Thyroid gland (tissue), 4 donors: ENCODE results near the gene HLA-E. TPM values are rescaled to one million over a fixed set of nuclear protein-coding genes. Genes with fewer than 3 reads are reported as not detected.
"Not testable (repeated sequence)": the region's sequence is repeated elsewhere in the genome, so short reads cannot be mapped to it uniquely, and the experiment has no call there.

Source experiments
- DNase-seq, 2 donors: peaks; one replicate each; pipeline ENCODE4 v3.0.0-alpha.2; 2019
- H3K27ac ChIP-seq, 3 donors: fragments of 200-600 bp; sonication (generic); 1 replicate in 2 of 3; 2 replicates in 1 of 3; pipeline ENCODE4 v1.5.1; 2016 to 2019; ENCODE audit warnings: mild to moderate bottlenecking in 1 of 3, moderate library complexity in 1 of 3
- H3K27me3 ChIP-seq: fragments of 200-600 bp; sonication (generic); one replicate; pipeline ENCODE4 v1.5.1; 2019
- H3K36me3 ChIP-seq, 2 donors: fragments of 200-600 bp; sonication (generic); one replicate each; pipeline ENCODE4 v1.5.1; 2016 to 2019
- H3K4me1 ChIP-seq, 2 donors: fragments of 200-600 bp; sonication (generic); one replicate each; pipeline ENCODE4 v1.5.1; 2017 to 2019
- H3K4me3 ChIP-seq, 3 donors: fragments of 200-600 bp; sonication (generic); replicated peaks in 1 of 3; 1 replicate in 2 of 3; 2 replicates in 1 of 3; pipeline ENCODE4 v1.5.1; 2016; ENCODE audit warnings: mild to moderate bottlenecking in 1 of 3
- H3K9me3 ChIP-seq: fragments of 200-600 bp; sonication (generic); one replicate; pipeline ENCODE4 v1.5.1; 2017
- POLR2A ChIP-seq, 2 donors: fragments of 450-650 bp; IDR thresholded peaks; one replicate each; pipeline ENCODE4 v1.6.1; 2017; ENCODE audit warnings: antibody characterized with exemption in 2 of 2, mild to moderate bottlenecking in 2 of 2, moderate library complexity in 1 of 2
- WGBS, 2 donors: methylation state at CpG; one replicate each; pipeline ENCODE4 v1.1.5; 2017; 5-methylcytosine and 5-hydroxymethylcytosine counted together
- intact Hi-C: fragments of 100-400 bp; cut with DNase I; formaldehyde crosslinking; loops from one replicate; pipeline ENCODE4 v1.15.1; 2023
- total RNA-seq, 4 donors: library from RNA; depleted of rRNA; stranded (reverse); fragments of >200 nt; gene quantifications; one replicate each; pipeline ENCODE4 v1.2.3, GENCODE V29; 2016
- TF ChIP-seq, protein P1 (sequence below), 6 experiments: fragments of 200-600 bp in 3 of 6; fragments of 450-650 bp in 3 of 6; sonication (generic) in 3 of 6; IDR thresholded peaks; one replicate each; pipeline ENCODE4 v1.5.1; 2016 to 2019; ENCODE audit warnings: antibody characterized with exemption in 6 of 6, mild to moderate bottlenecking in 2 of 6, inconsistent platforms in 1 of 6, moderate library complexity in 1 of 6

Gene HLA-E
- total RNA-seq, 4 donors from 2014 or later: 382 to 717 (median 457) TPM

GRCh38 chr6:30481211-30481964 lies 7.9 kb upstream of the HLA-E start:
- Histone ChIP-seq H3K36me3 (no peaks in the 10 kb centered on the region), H3K4me1 (no peaks in the 10 kb centered on the region), H3K4me3 (no peak overlapping the region), H3K27ac (no peak overlapping the region), H3K27me3 (peaks cover 15% of the 10 kb centered on the region), H3K9me3 (no peaks in the 10 kb centered on the region)
- TF ChIP-seq POLR2A (IDR thresholded peaks at IDR 0.05): no peak
- TF ChIP-seq, protein P1, sequence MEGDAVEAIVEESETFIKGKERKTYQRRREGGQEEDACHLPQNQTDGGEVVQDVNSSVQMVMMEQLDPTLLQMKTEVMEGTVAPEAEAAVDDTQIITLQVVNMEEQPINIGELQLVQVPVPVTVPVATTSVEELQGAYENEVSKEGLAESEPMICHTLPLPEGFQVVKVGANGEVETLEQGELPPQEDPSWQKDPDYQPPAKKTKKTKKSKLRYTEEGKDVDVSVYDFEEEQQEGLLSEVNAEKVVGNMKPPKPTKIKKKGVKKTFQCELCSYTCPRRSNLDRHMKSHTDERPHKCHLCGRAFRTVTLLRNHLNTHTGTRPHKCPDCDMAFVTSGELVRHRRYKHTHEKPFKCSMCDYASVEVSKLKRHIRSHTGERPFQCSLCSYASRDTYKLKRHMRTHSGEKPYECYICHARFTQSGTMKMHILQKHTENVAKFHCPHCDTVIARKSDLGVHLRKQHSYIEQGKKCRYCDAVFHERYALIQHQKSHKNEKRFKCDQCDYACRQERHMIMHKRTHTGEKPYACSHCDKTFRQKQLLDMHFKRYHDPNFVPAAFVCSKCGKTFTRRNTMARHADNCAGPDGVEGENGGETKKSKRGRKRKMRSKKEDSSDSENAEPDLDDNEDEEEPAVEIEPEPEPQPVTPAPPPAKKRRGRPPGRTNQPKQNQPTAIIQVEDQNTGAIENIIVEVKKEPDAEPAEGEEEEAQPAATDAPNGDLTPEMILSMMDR (IDR thresholded peaks at IDR 0.05): no peak
- WGBS, 2 donors: 6 to 7% methylated on average over 16 to 30 of the region's 33 CpGs
- intact Hi-C loops: loop anchor here (10.0 kb wide), 1 partner anchor 193 kb away; the partner anchor contains the start of gene DHX16
- no peak for DNase-seq

DNA sequence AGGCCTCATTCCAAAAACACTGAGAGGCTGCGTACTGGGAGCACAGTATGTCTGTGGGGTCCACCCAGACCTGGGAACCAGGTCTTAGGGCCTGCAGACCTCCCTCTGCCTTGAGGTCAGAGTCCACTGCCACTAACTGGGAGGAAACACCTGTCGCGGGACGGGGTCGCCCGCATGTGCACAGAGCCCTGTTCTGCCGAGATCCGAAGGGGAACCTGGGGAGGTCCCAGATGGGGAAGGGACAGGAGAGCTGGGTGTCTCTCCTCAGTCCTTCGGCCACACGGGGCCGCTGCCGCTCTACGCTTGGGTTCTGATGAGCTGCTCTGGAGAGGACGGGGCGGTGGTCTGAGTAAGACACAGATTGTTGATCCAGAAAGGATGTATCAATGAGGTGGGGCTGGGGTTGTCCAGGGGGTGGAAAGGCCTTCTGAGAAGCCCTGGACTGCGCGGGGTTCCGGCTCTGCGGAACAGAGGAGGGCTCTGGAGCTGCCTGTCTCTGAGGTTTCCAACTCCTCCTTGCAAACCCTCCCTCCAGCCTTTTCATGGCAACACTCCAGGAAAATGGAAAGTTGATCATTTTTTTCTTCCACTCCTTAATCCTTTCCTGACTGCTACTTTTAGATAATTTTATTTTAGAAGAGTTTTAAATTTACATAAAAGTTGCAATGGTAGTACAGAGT lies 7.2 kb upstream of the HLA-E start:
- H3K4me3 ChIP-seq, H3K36me3 ChIP-seq, H3K9me3 ChIP-seq, H3K27ac ChIP-seq, H3K4me1 ChIP-seq: not testable (repeated sequence)
- peaks cover 15% of the 10 kb centered on the region for H3K27me3 ChIP-seq
- peak; percentile 66 to 73 for DNase-seq
- 1 to 2% methylated on average over 11 to 19 of the region's 19 CpGs for WGBS, 2 donors
- intact Hi-C loops: loop anchor here (10.0 kb wide), 1 partner anchor 193 kb away; the partner anchor contains the start of gene DHX16
- TF ChIP-seq, protein P1 (IDR thresholded peaks at IDR 0.05): peak in 5 of 6 experiments; percentile 69 to 82 (median 74)

DNA sequence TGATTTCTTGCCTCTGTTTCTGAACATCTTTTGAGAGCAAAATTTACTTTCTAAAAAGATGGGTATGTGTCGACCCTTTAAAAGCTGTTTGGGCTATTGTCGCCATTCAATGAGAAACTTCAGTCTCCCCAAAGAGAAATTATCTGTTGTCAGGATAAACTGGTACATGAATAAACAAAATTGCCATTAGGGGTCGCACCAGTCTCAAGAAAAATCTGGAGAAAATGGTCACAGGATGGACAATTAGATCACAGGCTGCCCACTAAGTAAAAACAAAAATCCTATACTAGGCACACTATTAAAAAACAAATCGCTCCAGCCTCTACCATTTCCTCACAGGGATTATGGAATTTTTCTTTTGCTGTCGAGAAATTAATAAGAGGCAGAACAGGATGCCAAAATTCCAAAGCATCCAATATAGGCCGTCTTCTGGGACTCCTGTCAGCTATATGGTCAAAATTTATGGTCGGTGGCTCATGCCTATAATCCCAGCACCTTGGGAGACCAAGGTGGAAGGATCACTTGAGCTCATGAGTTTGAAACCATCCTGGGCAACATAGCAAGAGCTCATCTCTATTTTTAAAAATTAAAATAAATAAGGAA lies 5.5 kb upstream of the HLA-E start:
- DNase-seq: peak in 1 of 2 donors; percentile 20
- WGBS, 2 donors: 28 to 29% methylated on average over 7 of the region's 7 CpGs
- intact Hi-C loops: loop anchor here (10.0 kb wide), 1 partner anchor 191 kb away; the partner anchor contains the start of gene DHX16
- Histone ChIP-seq H3K27me3 (peaks cover 15% of the 10 kb centered on the region), H3K4me1 (no peaks in the 10 kb centered on the region), H3K9me3 (no peaks in the 10 kb centered on the region), H3K36me3 (no peaks in the 10 kb centered on the region), H3K4me3 (no peak overlapping the region), H3K27ac (no peak overlapping the region)
- TF ChIP-seq, protein P1 (IDR thresholded peaks at IDR 0.05): peak; percentile 25 to 65 (median 51)
- no peak for TF ChIP-seq POLR2A (IDR thresholded peaks at IDR 0.05)

GRCh38 chr6:30485236-30485635 lies 4.1 kb upstream of the HLA-E start:
- DNase-seq: no peak
- intact Hi-C loops: loop anchor here (10.0 kb wide), 1 partner anchor 190 kb away; the partner anchor contains the start of gene DHX16
- Histone ChIP-seq H3K27me3 (peaks cover 15% of the 10 kb centered on the region), H3K4me1 (peaks cover 2 to 4% of the 10 kb centered on the region in 2 donors), H3K36me3 (peaks cover 0 to 2% of the 10 kb centered on the region in 2 donors), H3K9me3 (no peaks in the 10 kb centered on the region), H3K27ac (no peak overlapping the region), H3K4me3 (no peak overlapping the region)
- WGBS, 2 donors: 79 to 90% methylated on average over 3 of the region's 3 CpGs
- TF ChIP-seq, protein P1 (IDR thresholded peaks at IDR 0.05): no peak
- TF ChIP-seq POLR2A (IDR thresholded peaks at IDR 0.05): no peak
